Measurements from ENCODE around the gene KLHL41.

GRCh38 chr2:169509298-169509885 is at the start of gene KLHL41:
- no peak for TF ChIP-seq POLR2A (IDR thresholded peaks at IDR 0.05; ENCODE audit: borderline replicate concordance, extremely low read depth, insufficient read depth, insufficient read length)
- no peak for TF ChIP-seq YY1 (IDR thresholded peaks at IDR 0.05; ENCODE audit: extremely low read depth, insufficient replicate concordance, low read depth, low read length)
- no peak for TF ChIP-seq EZH2 (IDR thresholded peaks at IDR 0.05)
- no peak for TF ChIP-seq CTCF (IDR thresholded peaks at IDR 0.05 in 2 of 3, conservative IDR thresholded peaks at IDR 0.05 in 1 of 3; ENCODE audit: borderline replicate concordance in 1 of 3, insufficient read depth in 1 of 3, low read depth in 2 of 3, low read length in 2 of 3)
- TF ChIP-seq SP1 (IDR thresholded peaks at IDR 0.05; ENCODE audit: low read depth): peak; percentile 26; the same call in 1 of the 2 replicates
- TF ChIP-seq CEBPB (IDR thresholded peaks at IDR 0.05; ENCODE audit: low read depth): no peak
- no peak for TF ChIP-seq RAD21 (IDR thresholded peaks at IDR 0.05; ENCODE audit: low read depth)
- no peak for TF ChIP-seq MAX (IDR thresholded peaks at IDR 0.05)
- TF ChIP-seq EGR1 (IDR thresholded peaks at IDR 0.05; ENCODE audit: low read depth): no peak
- TF ChIP-seq POLR2AphosphoS5 (IDR thresholded peaks at IDR 0.05; ENCODE audit: low read depth, low read length): no peak

Measured in HCT116 (cell line).